Neural progenitor cell (in vitro differentiated cells): ENCODE measurements around the gene PRL. TPM values are rescaled to one million over a fixed set of nuclear protein-coding genes. Genes with fewer than 3 reads are reported as not detected.
A peak's percentile ranks its signal among the peaks of the same experiment; 100 is the strongest.

Experiments
- DNase-seq: peaks from one replicate; pipeline ENCODE4 v3.0.0-alpha.2; 2016; ENCODE audit warnings: low spot score
- H2AFZ ChIP-seq: fragments of 200-600 bp; sonication (generic); replicated peaks from 2 replicates; pipeline ENCODE4 v1.6.1; 2016; ENCODE audit warnings: antibody characterized with exemption
- H3F3A ChIP-seq: fragments of 200-600 bp; sonication (generic); 2 replicates; pipeline ENCODE4 v1.6.1; 2016; ENCODE audit warnings: antibody characterized with exemption, low read depth
- H3K27ac ChIP-seq: fragments of 200-600 bp; sonication (generic); 2 replicates; pipeline ENCODE4 v1.5.1; 2016; ENCODE audit warnings: mild to moderate bottlenecking
- H3K27me3 ChIP-seq: fragments of 200-600 bp; sonication (generic); 2 replicates; pipeline ENCODE4 v1.6.1; 2016; ENCODE audit warnings: mild to moderate bottlenecking, moderate library complexity
- H3K36me3 ChIP-seq: fragments of 200-600 bp; sonication (generic); 2 replicates; pipeline ENCODE4 v1.5.1; 2016
- H3K4me1 ChIP-seq: fragments of 200-600 bp; sonication (generic); 2 replicates; pipeline ENCODE4 v1.6.1; 2016; ENCODE audit warnings: mixed run types
- H3K4me2 ChIP-seq: fragments of 200-600 bp; sonication (generic); 2 replicates; pipeline ENCODE4 v1.6.1; 2016
- H3K4me3 ChIP-seq: fragments of 200-600 bp; sonication (generic); 2 replicates; pipeline ENCODE4 v1.5.1; 2016
- H3K79me2 ChIP-seq: fragments of 200-600 bp; sonication (generic); 2 replicates; pipeline ENCODE4 v1.6.1; 2016; ENCODE audit warnings: low read depth
- H3K9ac ChIP-seq: fragments of 200-600 bp; sonication (generic); 2 replicates; pipeline ENCODE4 v1.6.1; 2016
- H3K9me3 ChIP-seq: fragments of 200-600 bp; sonication (generic); 2 replicates; pipeline ENCODE4 v1.5.1; 2016; ENCODE audit warnings: low read depth
- H4K20me1 ChIP-seq: fragments of 200-600 bp; sonication (generic); 2 replicates; pipeline ENCODE4 v1.6.1; 2016; ENCODE audit warnings: low read depth
- H3K27ac Mint-ChIP-seq: 3 replicates; pipeline ENCODE4 v1.8.0; 2021; ENCODE audit warnings: mixed read lengths
- H3K27me3 Mint-ChIP-seq: 2 replicates; pipeline ENCODE4 v1.8.0; 2022; ENCODE audit warnings: low read depth, mild to moderate bottlenecking, inconsistent platforms, moderate library complexity, mixed read lengths; ENCODE audit not compliant: insufficient read depth
- H3K36me3 Mint-ChIP-seq: 3 replicates; pipeline ENCODE4 v1.8.0; 2021; ENCODE audit warnings: mixed read lengths
- H3K4me1 Mint-ChIP-seq: 3 replicates; pipeline ENCODE4 v1.8.0; 2021; ENCODE audit warnings: mixed read lengths
- H3K4me3 Mint-ChIP-seq: 3 replicates; pipeline ENCODE4 v1.8.0; 2021; ENCODE audit warnings: mild to moderate bottlenecking, moderate library complexity, mixed read lengths
- H3K9me3 Mint-ChIP-seq: 3 replicates; pipeline ENCODE4 v1.8.0; 2020; ENCODE audit warnings: mixed read lengths
- EZH2 ChIP-seq: fragments of 200-600 bp; sonication (generic); IDR thresholded peaks from 2 replicates; pipeline ENCODE4 v1.6.1; 2017; ENCODE audit warnings: antibody characterized with exemption, mild to moderate bottlenecking, moderate library complexity
- EZH2phosphoT487 ChIP-seq: fragments of 200-600 bp; sonication (generic); IDR thresholded peaks from 2 replicates; pipeline ENCODE4 v1.6.1; 2017; ENCODE audit warnings: antibody characterized with exemption
- total RNA-seq: library from RNA; depleted of rRNA; stranded (reverse); fragments of >200 nt; gene quantifications from 2 replicates; pipeline ENCODE4 v1.2.3, GENCODE V29; 2015; ENCODE audit warnings: low replicate concordance
- TF ChIP-seq, protein P1 (sequence below): fragments of 200-600 bp; sonication (generic); IDR thresholded peaks from 2 replicates; pipeline ENCODE4 v1.5.1; 2017; ENCODE audit warnings: antibody characterized with exemption, mild to moderate bottlenecking

PRL gene
- total RNA-seq, 1 donor from 2014 or later = not detected

DNA sequence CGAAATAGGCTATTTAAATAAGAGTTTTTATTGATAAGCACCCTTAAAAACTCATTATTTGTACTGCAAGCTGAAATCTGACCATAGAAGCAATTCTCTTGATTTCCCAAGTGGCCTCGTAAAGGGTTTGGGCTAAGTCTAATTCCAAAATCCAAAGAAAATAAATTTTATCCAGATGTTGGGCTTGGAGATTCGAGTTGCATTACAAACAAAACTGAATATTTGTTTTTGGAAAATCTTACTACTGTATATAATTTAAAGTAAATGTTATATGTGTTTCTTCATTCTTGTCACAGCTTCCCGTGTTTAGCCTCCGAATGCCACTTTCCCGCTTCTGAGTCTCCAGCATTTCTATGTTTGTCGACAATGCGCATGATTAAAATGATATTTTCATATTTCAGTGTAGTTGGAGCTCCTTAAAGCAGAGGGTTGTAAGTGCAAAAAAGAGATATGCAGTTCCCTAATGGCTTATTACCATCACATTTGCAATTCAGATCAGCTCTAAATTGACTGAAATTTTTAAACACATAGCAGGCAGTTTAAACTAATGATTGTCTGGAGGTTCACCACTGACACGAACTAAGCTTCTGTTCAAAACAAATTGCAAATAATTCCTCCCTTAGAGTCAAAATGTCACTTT, 47.0 kb downstream of the PRL start:
- Mint-ChIP-seq H3K27me3 (peaks cover 3% of the 10 kb centered on the region), H3K27ac (peak overlapping the region; percentile 98), H3K4me3 (peak overlapping the region; percentile 59), H3K36me3 (peaks cover 8% of the 10 kb centered on the region), H3K4me1 (peaks cover 73% of the 10 kb centered on the region), H3K9me3 (peaks cover 14% of the 10 kb centered on the region)
- Histone ChIP-seq H3K27me3 (no peaks in the 10 kb centered on the region), H3F3A (peaks cover 44% of the 10 kb centered on the region), H3K4me2 (peak overlapping the region; percentile 66), H3K36me3 (no peaks in the 10 kb centered on the region), H2AFZ (no peak overlapping the region), H3K27ac (peak overlapping the region; percentile 95), H3K4me1 (peaks cover 57% of the 10 kb centered on the region), H3K4me3 (no peak overlapping the region), H3K9ac (no peak overlapping the region), H3K9me3 (no peaks in the 10 kb centered on the region), H4K20me1 (no peaks in the 10 kb centered on the region), H3K79me2 (no peaks in the 10 kb centered on the region)
- TF ChIP-seq EZH2phosphoT487 = no peak
- TF ChIP-seq, protein P1, sequence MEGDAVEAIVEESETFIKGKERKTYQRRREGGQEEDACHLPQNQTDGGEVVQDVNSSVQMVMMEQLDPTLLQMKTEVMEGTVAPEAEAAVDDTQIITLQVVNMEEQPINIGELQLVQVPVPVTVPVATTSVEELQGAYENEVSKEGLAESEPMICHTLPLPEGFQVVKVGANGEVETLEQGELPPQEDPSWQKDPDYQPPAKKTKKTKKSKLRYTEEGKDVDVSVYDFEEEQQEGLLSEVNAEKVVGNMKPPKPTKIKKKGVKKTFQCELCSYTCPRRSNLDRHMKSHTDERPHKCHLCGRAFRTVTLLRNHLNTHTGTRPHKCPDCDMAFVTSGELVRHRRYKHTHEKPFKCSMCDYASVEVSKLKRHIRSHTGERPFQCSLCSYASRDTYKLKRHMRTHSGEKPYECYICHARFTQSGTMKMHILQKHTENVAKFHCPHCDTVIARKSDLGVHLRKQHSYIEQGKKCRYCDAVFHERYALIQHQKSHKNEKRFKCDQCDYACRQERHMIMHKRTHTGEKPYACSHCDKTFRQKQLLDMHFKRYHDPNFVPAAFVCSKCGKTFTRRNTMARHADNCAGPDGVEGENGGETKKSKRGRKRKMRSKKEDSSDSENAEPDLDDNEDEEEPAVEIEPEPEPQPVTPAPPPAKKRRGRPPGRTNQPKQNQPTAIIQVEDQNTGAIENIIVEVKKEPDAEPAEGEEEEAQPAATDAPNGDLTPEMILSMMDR = no peak
- TF ChIP-seq EZH2 = no peak
- no peak for DNase-seq

DNA sequence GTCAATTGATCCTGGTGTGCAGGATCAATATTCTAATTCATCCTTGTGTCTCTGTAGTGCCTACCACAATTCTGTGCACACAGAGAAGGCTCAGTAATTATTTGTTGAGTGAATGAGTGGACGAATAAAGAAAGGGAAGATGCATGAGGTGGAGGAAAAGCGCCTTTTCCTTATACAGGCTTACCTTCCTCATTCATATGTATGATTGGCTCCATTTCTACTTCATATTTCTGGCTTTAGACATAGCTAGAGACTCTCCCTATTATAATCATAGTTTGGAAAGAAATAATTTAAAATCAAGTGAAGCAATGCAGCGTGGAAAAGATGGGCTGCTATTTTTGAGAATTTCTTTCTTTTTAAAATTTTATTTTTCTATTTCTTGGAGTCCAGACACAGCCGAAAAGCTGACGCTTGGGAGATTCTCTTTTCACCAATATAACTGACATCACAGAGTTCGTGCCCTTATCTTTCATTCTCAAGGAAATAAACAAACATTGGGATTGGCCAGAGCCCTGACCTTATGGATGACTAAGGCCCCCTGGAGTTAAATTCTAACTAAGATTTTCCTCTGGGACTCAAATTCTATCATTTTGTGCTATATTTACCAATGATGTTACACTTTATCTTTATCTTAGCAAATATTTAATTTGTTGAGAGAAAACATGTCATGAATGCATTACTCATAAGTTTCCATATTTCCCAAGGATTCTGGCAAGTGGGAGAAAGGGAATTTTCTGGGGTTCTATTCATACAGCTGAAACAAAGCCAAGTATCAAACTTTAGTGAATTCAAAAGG, 48.1 kb downstream of the PRL start:
- no peak overlapping the region for H3K4me3 Mint-ChIP-seq
- peaks cover 64% of the 10 kb centered on the region for H3K4me1 Mint-ChIP-seq
- TF ChIP-seq, protein P1 = no peak
- TF ChIP-seq EZH2phosphoT487 (no peak), EZH2 (no peak)
- H3K79me2 ChIP-seq = no peaks in the 10 kb centered on the region
- no peaks in the 10 kb centered on the region for H3K9me3 ChIP-seq
- H3K9ac ChIP-seq = no peak overlapping the region
- H3K36me3 Mint-ChIP-seq = peaks cover 5% of the 10 kb centered on the region
- H3K27ac Mint-ChIP-seq = peak overlapping the region; percentile 86
- no peak overlapping the region for H3K4me3 ChIP-seq
- H3K4me1 ChIP-seq = peaks cover 47% of the 10 kb centered on the region
- no peaks in the 10 kb centered on the region for H3K36me3 ChIP-seq
- peak overlapping the region; percentile 66 for H3K4me2 ChIP-seq
- H3K27me3 ChIP-seq = no peaks in the 10 kb centered on the region
- H3F3A ChIP-seq = peaks cover 33% of the 10 kb centered on the region
- peaks cover 14% of the 10 kb centered on the region for H3K9me3 Mint-ChIP-seq
- no peaks in the 10 kb centered on the region for H4K20me1 ChIP-seq
- peak overlapping the region; percentile 95 for H3K27ac ChIP-seq
- H3K27me3 Mint-ChIP-seq = peaks cover 3% of the 10 kb centered on the region
- no peak for DNase-seq
- no peak overlapping the region for H2AFZ ChIP-seq

DNA sequence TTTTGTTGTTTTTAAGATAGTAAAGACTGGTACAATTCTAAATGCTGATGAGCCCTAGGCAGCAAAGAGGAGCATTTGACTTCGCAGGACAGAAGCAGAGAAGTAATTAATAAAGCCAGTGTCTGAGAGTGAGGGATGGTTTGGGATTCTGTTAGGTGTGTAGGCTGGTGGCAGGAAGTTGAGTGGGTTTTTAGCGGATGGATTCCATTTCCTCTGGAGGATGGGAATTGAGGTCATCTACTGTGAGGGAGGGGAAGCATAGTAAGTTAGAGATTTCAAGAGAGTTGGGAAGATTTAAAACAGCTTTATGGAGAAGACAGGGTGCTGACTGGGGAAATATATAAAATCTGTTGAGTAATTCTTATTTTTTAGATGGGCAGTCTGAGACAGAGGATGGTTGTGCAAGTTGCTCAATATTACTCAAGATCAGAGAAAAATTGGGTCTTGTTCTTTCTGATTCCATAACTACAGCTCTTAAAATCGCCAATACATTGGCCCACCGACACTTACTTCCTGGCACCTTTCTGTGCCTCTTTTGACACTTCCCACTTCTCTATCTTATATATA, 48.8 kb downstream of the PRL start:
- Mint-ChIP-seq H3K27ac (peak overlapping the region; percentile 52), H3K27me3 (peaks cover 3% of the 10 kb centered on the region), H3K36me3 (peaks cover 7% of the 10 kb centered on the region), H3K4me3 (no peak overlapping the region), H3K4me1 (peaks cover 62% of the 10 kb centered on the region), H3K9me3 (peaks cover 19% of the 10 kb centered on the region)
- H3K27me3 ChIP-seq = no peaks in the 10 kb centered on the region
- no peaks in the 10 kb centered on the region for H3K9me3 ChIP-seq
- peaks cover 44% of the 10 kb centered on the region for H3K4me1 ChIP-seq
- DNase-seq = no peak
- no peaks in the 10 kb centered on the region for H3K36me3 ChIP-seq
- no peak overlapping the region for H3K4me3 ChIP-seq
- H3K9ac ChIP-seq = no peak overlapping the region
- H3K4me2 ChIP-seq = no peak overlapping the region
- H3K27ac ChIP-seq = no peak overlapping the region
- TF ChIP-seq, protein P1 = no peak
- no peak for TF ChIP-seq EZH2
- TF ChIP-seq EZH2phosphoT487 = no peak
- no peaks in the 10 kb centered on the region for H4K20me1 ChIP-seq
- no peaks in the 10 kb centered on the region for H3K79me2 ChIP-seq
- H3F3A ChIP-seq = peaks cover 32% of the 10 kb centered on the region
- H2AFZ ChIP-seq = no peak overlapping the region
